NCI-H187 treated with DMSO at 0.1 percent for 48 hours (cell line): ENCODE data around the gene THUMPD3.

Source experiments
- DNase-seq: peaks from one replicate; lab custom pipeline; 2025; lab: John Stamatoyannopoulos, UW

The THUMPD3 gene

GRCh38 chr3:9361691-9362388, 1.0 kb upstream of the THUMPD3 start:
- no peak for DNase-seq

GRCh38 chr3:9369508-9369907, 6.7 kb downstream of the THUMPD3 start:
- no peak for DNase-seq

- no peak for DNase-seq
These were observed 10.6 kb downstream of the THUMPD3 start for GRCh38 chr3:9373465-9373864.

GRCh38 chr3:9377981-9378380, 15.1 kb downstream of the THUMPD3 start:
- no peak for DNase-seq

GRCh38 chr3:9379327-9379726, 16.5 kb downstream of the THUMPD3 start:
- DNase-seq = no peak

GRCh38 chr3:9380014-9380413, 17.2 kb downstream of the THUMPD3 start:
- no peak for DNase-seq

- DNase-seq = no peak
These were observed 21.4 kb downstream of the THUMPD3 start for GRCh38 chr3:9384141-9384828.

GRCh38 chr3:9385187-9386077, 22.6 kb downstream of the THUMPD3 start:
- DNase-seq = no peak

- DNase-seq = no peak
These were observed 23.2 kb downstream of the THUMPD3 start for GRCh38 chr3:9386078-9386459.

GRCh38 chr3:9386501-9387321, 23.9 kb downstream of the THUMPD3 start:
- no peak for DNase-seq

GRCh38 chr3:9387322-9387655, 24.4 kb downstream of the THUMPD3 start:
- no peak for DNase-seq

- no peak for DNase-seq
These were observed 25.3 kb downstream of the THUMPD3 start for GRCh38 chr3:9388142-9388541.

- DNase-seq = no peak
These were observed 25.9 kb downstream of the THUMPD3 start for GRCh38 chr3:9388562-9389272.

GRCh38 chr3:9390265-9390888, 27.5 kb downstream of the THUMPD3 start:
- DNase-seq = no peak

GRCh38 chr3:9392041-9392440, 29.2 kb downstream of the THUMPD3 start:
- DNase-seq = no peak

- no peak for DNase-seq
These were observed 32.9 kb downstream of the THUMPD3 start for GRCh38 chr3:9395570-9396300.

GRCh38 chr3:9396301-9396631, 33.4 kb downstream of the THUMPD3 start:
- peak; percentile 48 for DNase-seq

GRCh38 chr3:9396632-9397331, 33.9 kb downstream of the THUMPD3 start:
- DNase-seq = peak; percentile 81

GRCh38 chr3:9397332-9397905, 34.6 kb downstream of the THUMPD3 start, which contains the start of gene SETD5:
Gene SETD5, plus strand, starts transcription at chr3:9397615. Its CDS starts 31,324 bp downstream, at chr3:9428939.
- DNase-seq = peak; percentile 39
